ENCODE results near the gene NEO1. TPM values are rescaled to one million over a fixed set of nuclear protein-coding genes. Genes with fewer than 3 reads are reported as not detected.

Gene NEO1
- total and polyA plus RNA-seq, 4 donors, result 1.6 to 9.9 (median 5.8) TPM

- DNase-seq (ENCODE audit: low spot score), result no peak
- no peaks in the 10 kb centered on the region for H3K4me1 ChIP-seq (ENCODE audit: control insufficient read depth in 4 of 4, insufficient read depth in 4 of 4, low read length in 3 of 4)
- no peaks in the 10 kb centered on the region for H3K27me3 ChIP-seq (ENCODE audit: control insufficient read depth in 4 of 4, insufficient read depth in 4 of 4, low read length in 3 of 4)
- no peaks in the 10 kb centered on the region for H3K9me3 ChIP-seq (ENCODE audit: control insufficient read depth in 4 of 4, low read length in 3 of 4)
- H3K27ac ChIP-seq (ENCODE audit: low read depth in 1 of 2, low read length in 2 of 2), result no peak overlapping the region
- H3K4me3 ChIP-seq (ENCODE audit: low read depth in 1 of 3, low read length in 3 of 3), result no peak overlapping the region
- no peaks in the 10 kb centered on the region for H3K36me3 ChIP-seq (ENCODE audit: control insufficient read depth in 4 of 4, insufficient read depth in 3 of 4, low read depth in 1 of 4, low read length in 3 of 4)
- H3K9ac ChIP-seq (ENCODE audit: low read depth in 1 of 2, low read length in 2 of 2), result no peak overlapping the region
- 81% methylated on average over 1 of the region's 1 CpG for WGBS
- TF ChIP-seq HNF4G (IDR thresholded peaks at IDR 0.05), result no peak
- TF ChIP-seq SP1 (IDR thresholded peaks at IDR 0.05), result no peak
- no peak for TF ChIP-seq CTCF (IDR thresholded peaks at IDR 0.05; ENCODE audit: low read depth, low read length, missing input control)
- TF ChIP-seq GABPA (IDR thresholded peaks at IDR 0.05 in 1 of 2, conservative IDR thresholded peaks at IDR 0.05 in 1 of 2), result no peak
- TF ChIP-seq FOXA2 (IDR thresholded peaks at IDR 0.05), result no peak
- no peak for TF ChIP-seq REST (IDR thresholded peaks at IDR 0.05)
- TF ChIP-seq JUND (IDR thresholded peaks at IDR 0.05), result no peak
Observed at GRCh38 chr15:73110201-73110600, 57.9 kb downstream of the NEO1 start.

- no peaks in the 10 kb centered on the region for H3K9me3 ChIP-seq (ENCODE audit: control insufficient read depth in 4 of 4, low read length in 3 of 4)
- no peak for TF ChIP-seq SP1 (IDR thresholded peaks at IDR 0.05)
- no peak for TF ChIP-seq FOXA2 (IDR thresholded peaks at IDR 0.05)
- no peak for TF ChIP-seq YY1 (IDR thresholded peaks at IDR 0.05)
- TF ChIP-seq HNF4A (conservative IDR thresholded peaks at IDR 0.05), result no peak
- no peak for TF ChIP-seq GABPA (IDR thresholded peaks at IDR 0.05 in 1 of 2, conservative IDR thresholded peaks at IDR 0.05 in 1 of 2)
- no peak for TF ChIP-seq RAD21 (IDR thresholded peaks at IDR 0.05)
- TF ChIP-seq RXRA (IDR thresholded peaks at IDR 0.05), result no peak
- TF ChIP-seq TAF1 (conservative IDR thresholded peaks at IDR 0.05), result no peak
- TF ChIP-seq CTCF (IDR thresholded peaks at IDR 0.05; ENCODE audit: low read depth, low read length, missing input control), result no peak
- TF ChIP-seq HNF4G (IDR thresholded peaks at IDR 0.05), result no peak
- TF ChIP-seq REST (IDR thresholded peaks at IDR 0.05), result no peak
- TF ChIP-seq EGR1 (IDR thresholded peaks at IDR 0.05; ENCODE audit: low read depth in 2 of 2), result no peak
- no peak for TF ChIP-seq ZBTB33 (IDR thresholded peaks at IDR 0.05)
- TF ChIP-seq MAX (IDR thresholded peaks at IDR 0.05), result no peak
- TF ChIP-seq FOXA1 (IDR thresholded peaks at IDR 0.05), result no peak
- no peak for TF ChIP-seq JUND (IDR thresholded peaks at IDR 0.05)
- no peak for TF ChIP-seq NR2F2 (IDR thresholded peaks at IDR 0.05)
- no peak for TF ChIP-seq ATF3 (IDR thresholded peaks at IDR 0.05)
- H3K9ac ChIP-seq (ENCODE audit: low read depth in 1 of 2, low read length in 2 of 2), result no peak overlapping the region
- no peak overlapping the region for H3K27ac ChIP-seq (ENCODE audit: low read depth in 1 of 2, low read length in 2 of 2)
- H3K4me3 ChIP-seq (ENCODE audit: low read depth in 1 of 3, low read length in 3 of 3), result no peak overlapping the region
- DNase-seq (ENCODE audit: low spot score), result no peak
- no peaks in the 10 kb centered on the region for H3K36me3 ChIP-seq (ENCODE audit: control insufficient read depth in 4 of 4, insufficient read depth in 3 of 4, low read depth in 1 of 4, low read length in 3 of 4)
- H3K27me3 ChIP-seq (ENCODE audit: control insufficient read depth in 4 of 4, insufficient read depth in 4 of 4, low read length in 3 of 4), result no peaks in the 10 kb centered on the region
- H3K4me1 ChIP-seq (ENCODE audit: control insufficient read depth in 4 of 4, insufficient read depth in 4 of 4, low read length in 3 of 4), result no peaks in the 10 kb centered on the region
- 86% methylated on average over 7 of the region's 7 CpGs for WGBS
Observed at GRCh38 chr15:73114064-73114463, 61.8 kb downstream of the NEO1 start.
